IMR-90 (cell line): Measurements from ENCODE around the gene RAPGEF2. TPM values are rescaled to one million over a fixed set of nuclear protein-coding genes. Genes with fewer than 3 reads are reported as not detected.

Experiments used
- ATAC-seq: fragments of 200-7000 bp; cut with Tn5 transposase; 2 replicates; pipeline ENCODE4 v1.9.1; 2020; ENCODE audit warnings: low read depth, mild to moderate bottlenecking, moderate library complexity
- BruUV-seq: library from RNA; stranded (reverse); fragments of 400-500 nt; replicated peaks from 2 replicates; lab custom pipeline; 2021; lab: Mats Ljungman, UMichigan
- CTCF ChIA-PET: fragments of 300-600 bp; formaldehyde crosslinking; extraction: SDS; loops from one replicate; lab custom pipeline; 2021; ENCODE audit warnings: antibody characterized with exemption; lab: Yijun Ruan, JAX
- POLR2A ChIA-PET: fragments of 300-600 bp; sonication (Branson Sonifier 250); formaldehyde crosslinking; loops from one replicate; lab custom pipeline; 2022; ENCODE audit warnings: antibody characterized with exemption; ENCODE audit not compliant: unreplicated experiment; lab: Charles Lee
- DNase-seq: peaks from one replicate; pipeline ENCODE4 v3.0.0; 2013
- H2AFZ ChIP-seq: replicated peaks from 2 replicates; pipeline ENCODE3; 2013; ENCODE audit warnings: low read length, mild to moderate bottlenecking; ENCODE audit not compliant: poor library complexity
- H2AK5ac ChIP-seq: 2 replicates; pipeline ENCODE4 v1.6.1; 2013; ENCODE audit warnings: low read depth, low read length, inconsistent platforms
- H2AK9ac ChIP-seq: replicated peaks from 2 replicates; pipeline ENCODE3; 2013; ENCODE audit warnings: mild to moderate bottlenecking, low read depth, low read length, moderate library complexity; ENCODE audit not compliant: poor library complexity
- H2BK120ac ChIP-seq: 2 replicates; pipeline ENCODE4 v1.6.1; 2013; ENCODE audit warnings: low read depth, low read length, inconsistent platforms
- H2BK15ac ChIP-seq: 3 replicates; pipeline ENCODE4 v1.6.1; 2013; ENCODE audit warnings: low read depth, low read length, inconsistent platforms
- H2BK20ac ChIP-seq: 2 replicates; pipeline ENCODE4 v1.6.1; 2013; ENCODE audit warnings: low read depth, mild to moderate bottlenecking, inconsistent platforms, low read length, moderate library complexity
- H2BK5ac ChIP-seq: 2 replicates; pipeline ENCODE4 v1.6.1; 2013; ENCODE audit warnings: mild to moderate bottlenecking, low read depth, low read length, inconsistent platforms; ENCODE audit not compliant: poor library complexity, severe bottlenecking
- H3K14ac ChIP-seq: replicated peaks from 2 replicates; pipeline ENCODE4 v1.6.1; 2013; ENCODE audit warnings: low read depth, low read length, inconsistent platforms
- H3K18ac ChIP-seq: 2 replicates; pipeline ENCODE4 v1.6.1; 2013; ENCODE audit warnings: low read depth, low read length, control low read depth
- H3K23ac ChIP-seq: 2 replicates; pipeline ENCODE4 v1.6.1; 2013; ENCODE audit warnings: low read depth, low read length, inconsistent platforms
- H3K27ac ChIP-seq: 2 replicates; pipeline ENCODE4 v1.5.1; 2013; ENCODE audit warnings: mild to moderate bottlenecking, control low read depth, low read length; ENCODE audit not compliant: insufficient read depth
- H3K27me3 ChIP-seq: 2 replicates; pipeline ENCODE4 v1.6.1; 2013; ENCODE audit warnings: low read length; ENCODE audit not compliant: control insufficient read depth, insufficient read depth
- H3K36me3 ChIP-seq: 2 replicates; pipeline ENCODE4 v1.6.1; 2013; ENCODE audit warnings: low read length, mixed read lengths; ENCODE audit not compliant: control insufficient read depth, insufficient read depth
- H3K4ac ChIP-seq: 2 replicates; pipeline ENCODE4 v1.6.1; 2013; ENCODE audit warnings: low read depth, low read length, inconsistent platforms
- H3K4me1 ChIP-seq: 2 replicates; pipeline ENCODE4 v1.6.1; 2013; ENCODE audit warnings: low read length, mixed read lengths; ENCODE audit not compliant: control insufficient read depth, insufficient read depth
- H3K4me2 ChIP-seq: 2 replicates; pipeline ENCODE4 v1.6.1; 2013; ENCODE audit warnings: low read depth, mild to moderate bottlenecking, control low read depth, low read length, moderate library complexity
- H3K4me3 ChIP-seq: 2 replicates; pipeline ENCODE4 v1.5.1; 2013; ENCODE audit warnings: low read depth, mild to moderate bottlenecking, control low read depth, low read length, moderate library complexity; ENCODE audit not compliant: insufficient read depth
- H3K56ac ChIP-seq: 2 replicates; pipeline ENCODE4 v1.6.1; 2013; ENCODE audit warnings: low read length, inconsistent platforms; ENCODE audit not compliant: insufficient read depth; ENCODE audit errors: extremely low read depth
- H3K79me1 ChIP-seq, 2 experiments: 2 replicates each; pipeline ENCODE4 v1.6.1; 2013; ENCODE audit warnings: low read length in 2 of 2, inconsistent platforms in 1 of 2, low read depth in 1 of 2
- H3K9ac ChIP-seq: 2 replicates; pipeline ENCODE4 v1.6.1; 2013; ENCODE audit warnings: low read depth, low read length, control low read depth
- H3K9me1 ChIP-seq: 2 replicates; pipeline ENCODE4 v1.6.1; 2013; ENCODE audit warnings: low read length, inconsistent platforms; ENCODE audit not compliant: insufficient read depth
- H3K9me3 ChIP-seq: 2 replicates; pipeline ENCODE4 v1.6.1; 2013; ENCODE audit warnings: low read length; ENCODE audit not compliant: control insufficient read depth, insufficient read depth
- H4K20me1 ChIP-seq: 2 replicates; pipeline ENCODE4 v1.6.1; 2013; ENCODE audit warnings: low read length, inconsistent platforms; ENCODE audit not compliant: insufficient read depth
- H4K5ac ChIP-seq: 2 replicates; pipeline ENCODE4 v1.6.1; 2013; ENCODE audit warnings: mild to moderate bottlenecking, low read depth, low read length, control low read depth
- H4K8ac ChIP-seq, 2 experiments: 2 replicates each; pipeline ENCODE4 v1.6.1; 2013; ENCODE audit warnings: low read depth in 2 of 2, low read length in 2 of 2, control low read depth in 1 of 2, inconsistent platforms in 1 of 2
- H4K91ac ChIP-seq: 2 replicates; pipeline ENCODE4 v1.6.1; 2013; ENCODE audit warnings: low read depth, low read length, inconsistent platforms; ENCODE audit not compliant: insufficient read depth
- BHLHE40 ChIP-seq: fragments of 150-350 bp; IDR thresholded peaks from 2 replicates; pipeline ENCODE4 v1.6.1; 2016; ENCODE audit warnings: mild to moderate bottlenecking, low read depth, low read length
- CEBPB ChIP-seq: IDR thresholded peaks from 2 replicates; pipeline ENCODE4 v1.6.1; 2012; ENCODE audit warnings: low read depth, low read length, improper control_type of control experiment
- CHD1 ChIP-seq: IDR thresholded peaks from 2 replicates; pipeline ENCODE4 v1.6.1; 2012; ENCODE audit warnings: low read depth, low read length, improper control_type of control experiment
- FOS ChIP-seq: fragments of 150-350 bp; IDR thresholded peaks from 2 replicates; pipeline ENCODE4 v1.6.1; 2016; ENCODE audit warnings: low read depth, low read length
- MAFK ChIP-seq: IDR thresholded peaks from 2 replicates; pipeline ENCODE4 v1.6.1; 2012; ENCODE audit warnings: low read depth, low read length, improper control_type of control experiment
- MAZ ChIP-seq: IDR thresholded peaks from 2 replicates; pipeline ENCODE4 v1.6.1; 2012; ENCODE audit warnings: low read depth, mild to moderate bottlenecking, low read length, improper control_type of control experiment, moderate library complexity, borderline replicate concordance
- MXI1 ChIP-seq: IDR thresholded peaks from 2 replicates; pipeline ENCODE4 v1.6.1; 2012; ENCODE audit warnings: low read depth, mild to moderate bottlenecking, low read length, moderate library complexity, borderline replicate concordance
- NFE2L2 ChIP-seq: fragments of 150-350 bp; IDR thresholded peaks from 2 replicates; pipeline ENCODE4 v1.6.1; 2016; ENCODE audit warnings: low read depth, mild to moderate bottlenecking, low read length
- POLR2A ChIP-seq: IDR thresholded peaks from 2 replicates; pipeline ENCODE4 v1.6.1; 2012; ENCODE audit warnings: mild to moderate bottlenecking, low read depth, low read length
- RAD21 ChIP-seq: IDR thresholded peaks from 2 replicates; pipeline ENCODE4 v1.6.1; 2012; ENCODE audit warnings: low read length, improper control_type of control experiment
- RCOR1 ChIP-seq: IDR thresholded peaks from 2 replicates; pipeline ENCODE4 v1.6.1; 2012; ENCODE audit warnings: mild to moderate bottlenecking, low read length, improper control_type of control experiment; ENCODE audit not compliant: insufficient replicate concordance
- RFX5 ChIP-seq: IDR thresholded peaks from 2 replicates; pipeline ENCODE4 v1.8.0; 2012; ENCODE audit warnings: low read depth, mild to moderate bottlenecking, low read length, moderate library complexity
- SMC3 ChIP-seq: fragments of 150-350 bp; IDR thresholded peaks from 2 replicates; pipeline ENCODE4 v1.6.1; 2016; ENCODE audit warnings: low read depth, mild to moderate bottlenecking, antibody characterized with exemption, low read length, moderate library complexity
- WGBS, 2 experiments: methylation state at CpG; one replicate each; pipeline versions ENCODE4 v1.1.5 to v1.1.7; 2013; ENCODE audit warnings: missing lambda C conversion rate in 2 of 2; ENCODE audit not compliant: insufficient read length in 1 of 2; ENCODE audit errors: extremely low coverage in 2 of 2; 5-methylcytosine and 5-hydroxymethylcytosine counted together
- dilution Hi-C: fragments of 300-500 bp; cut with HindIII; formaldehyde crosslinking; loops from one replicate; pipeline ENCODE4 v1.14.3; 2018; ENCODE audit warnings: low sequenced_read_pairs; ENCODE audit not compliant: unreplicated experiment
- in situ Hi-C: fragments of 300-500 bp; cut with MboI; formaldehyde crosslinking; loops from 3 replicates; pipeline ENCODE4 v1.14.3; 2019; ENCODE audit warnings: low sequenced_read_pairs, inconsistent platforms, mixed read lengths
- intact Hi-C: fragments of 100-400 bp; cut with micrococcal nuclease; formaldehyde crosslinking; loops from 2 replicates; pipeline ENCODE4 v1.10.0; 2022
- polyA plus RNA-seq, 3 experiments: library from polyadenylated mRNA; depleted of rRNA; stranded (reverse); fragments of >200 nt; gene quantifications; 2 replicates each; pipeline ENCODE4 v1.2.3, GENCODE V29; 2012; ENCODE audit warnings: low replicate concordance in 1 of 3
- total RNA-seq: library from RNA; depleted of rRNA; stranded (reverse); fragments of >200 nt; gene quantifications from 2 replicates; pipeline ENCODE4 v1.2.3, GENCODE V29; 2012
- TF ChIP-seq, protein P1 (sequence below): fragments of 150-350 bp; IDR thresholded peaks from 2 replicates; pipeline ENCODE4 v1.6.1; 2016; ENCODE audit warnings: low read depth, mild to moderate bottlenecking, low read length, moderate library complexity, borderline replicate concordance
- TF ChIP-seq, protein P2 (sequence below): fragments of 150-350 bp; IDR thresholded peaks from 2 replicates; pipeline ENCODE4 v1.6.1; 2017; ENCODE audit warnings: mild to moderate bottlenecking, antibody characterized with exemption, low read length, low read depth
- TF ChIP-seq, protein P3 (sequence below): conservative IDR thresholded peaks from 2 replicates; pipeline ENCODE4 v1.5.1; 2012; ENCODE audit warnings: mild to moderate bottlenecking, low read depth, low read length, improper control_type of control experiment

RAPGEF2 gene
- total and polyA plus RNA-seq, 2 of the 4 experiments (the other 2 are of a cell fraction), result 27.6 to 109 TPM

DNA sequence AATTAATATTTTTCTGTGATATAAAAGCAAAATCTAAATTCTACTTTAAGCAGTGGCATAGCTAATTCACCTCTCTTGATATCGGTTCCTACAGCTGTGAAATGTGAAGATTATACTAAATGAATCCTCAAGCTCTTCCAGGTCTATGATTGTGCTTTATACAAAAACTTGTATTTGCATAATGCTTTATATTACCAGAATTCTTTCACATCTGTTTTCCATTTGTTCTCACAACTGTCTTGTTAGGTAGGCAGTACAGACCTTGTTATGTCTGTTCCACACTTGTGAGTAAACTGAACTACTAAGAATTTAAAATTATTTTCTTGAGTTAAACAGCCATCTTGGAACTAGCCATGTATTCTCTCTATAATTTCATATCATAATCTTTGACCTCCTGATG, 184.9 kb downstream of the RAPGEF2 start:
- Histone ChIP-seq H3K79me1 (peaks cover 32 to 51% of the 10 kb centered on the region in 2 experiments), H2BK5ac (no peak overlapping the region), H2BK15ac (no peak overlapping the region), H2BK20ac (no peak overlapping the region), H4K91ac (no peak overlapping the region), H4K5ac (no peak overlapping the region), H3K4ac (no peak overlapping the region), H3K56ac (no peak overlapping the region), H3K4me3 (no peak overlapping the region), H3K14ac (no peak overlapping the region), H3K9ac (no peak overlapping the region), H2AK9ac (no peak overlapping the region), H3K27me3 (no peaks in the 10 kb centered on the region), H3K23ac (no peak overlapping the region), H3K4me2 (no peak overlapping the region), H4K20me1 (peaks cover 6% of the 10 kb centered on the region; the same call in 1 of the 2 replicates), H2AFZ (no peak overlapping the region), H3K9me1 (peaks cover 12% of the 10 kb centered on the region), H2AK5ac (no peak overlapping the region), H2BK120ac (no peak overlapping the region), H3K4me1 (peaks cover 17% of the 10 kb centered on the region), H3K36me3 (no peaks in the 10 kb centered on the region; the same call in 1 of the 2 replicates), H3K18ac (no peak overlapping the region), H3K27ac (no peak overlapping the region), H4K8ac (no peak overlapping the region), H3K9me3 (no peaks in the 10 kb centered on the region)
- dilution Hi-C loops, result no loop called here
- BruUV-seq, result no TSS peak
- WGBS, 2 experiments, result no CpG with 5 or more reads among the region's 1 CpG
- ChIA-PET CTCF (no interaction called here), POLR2A (no interaction called here)
- intact Hi-C loops, result no loop called here
- DNase-seq, result no peak
- ATAC-seq, result no peak
- in situ Hi-C loops, result no loop called here
- no peak for TF ChIP-seq FOS
- TF ChIP-seq MAZ, result no peak
- no peak for TF ChIP-seq CHD1
- TF ChIP-seq SMC3, result no peak
- no peak for TF ChIP-seq CEBPB
- TF ChIP-seq RFX5, result no peak
- no peak for TF ChIP-seq BHLHE40
- TF ChIP-seq RAD21, result no peak
- no peak for TF ChIP-seq MXI1
- TF ChIP-seq MAFK, result no peak
- no peak for TF ChIP-seq RCOR1
- no peak for TF ChIP-seq POLR2A
- TF ChIP-seq, protein P1, sequence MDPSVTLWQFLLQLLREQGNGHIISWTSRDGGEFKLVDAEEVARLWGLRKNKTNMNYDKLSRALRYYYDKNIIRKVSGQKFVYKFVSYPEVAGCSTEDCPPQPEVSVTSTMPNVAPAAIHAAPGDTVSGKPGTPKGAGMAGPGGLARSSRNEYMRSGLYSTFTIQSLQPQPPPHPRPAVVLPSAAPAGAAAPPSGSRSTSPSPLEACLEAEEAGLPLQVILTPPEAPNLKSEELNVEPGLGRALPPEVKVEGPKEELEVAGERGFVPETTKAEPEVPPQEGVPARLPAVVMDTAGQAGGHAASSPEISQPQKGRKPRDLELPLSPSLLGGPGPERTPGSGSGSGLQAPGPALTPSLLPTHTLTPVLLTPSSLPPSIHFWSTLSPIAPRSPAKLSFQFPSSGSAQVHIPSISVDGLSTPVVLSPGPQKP, result no peak
- TF ChIP-seq, protein P2, sequence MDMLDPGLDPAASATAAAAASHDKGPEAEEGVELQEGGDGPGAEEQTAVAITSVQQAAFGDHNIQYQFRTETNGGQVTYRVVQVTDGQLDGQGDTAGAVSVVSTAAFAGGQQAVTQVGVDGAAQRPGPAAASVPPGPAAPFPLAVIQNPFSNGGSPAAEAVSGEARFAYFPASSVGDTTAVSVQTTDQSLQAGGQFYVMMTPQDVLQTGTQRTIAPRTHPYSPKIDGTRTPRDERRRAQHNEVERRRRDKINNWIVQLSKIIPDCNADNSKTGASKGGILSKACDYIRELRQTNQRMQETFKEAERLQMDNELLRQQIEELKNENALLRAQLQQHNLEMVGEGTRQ, result no peak
- no peak for TF ChIP-seq NFE2L2
- TF ChIP-seq, protein P3, sequence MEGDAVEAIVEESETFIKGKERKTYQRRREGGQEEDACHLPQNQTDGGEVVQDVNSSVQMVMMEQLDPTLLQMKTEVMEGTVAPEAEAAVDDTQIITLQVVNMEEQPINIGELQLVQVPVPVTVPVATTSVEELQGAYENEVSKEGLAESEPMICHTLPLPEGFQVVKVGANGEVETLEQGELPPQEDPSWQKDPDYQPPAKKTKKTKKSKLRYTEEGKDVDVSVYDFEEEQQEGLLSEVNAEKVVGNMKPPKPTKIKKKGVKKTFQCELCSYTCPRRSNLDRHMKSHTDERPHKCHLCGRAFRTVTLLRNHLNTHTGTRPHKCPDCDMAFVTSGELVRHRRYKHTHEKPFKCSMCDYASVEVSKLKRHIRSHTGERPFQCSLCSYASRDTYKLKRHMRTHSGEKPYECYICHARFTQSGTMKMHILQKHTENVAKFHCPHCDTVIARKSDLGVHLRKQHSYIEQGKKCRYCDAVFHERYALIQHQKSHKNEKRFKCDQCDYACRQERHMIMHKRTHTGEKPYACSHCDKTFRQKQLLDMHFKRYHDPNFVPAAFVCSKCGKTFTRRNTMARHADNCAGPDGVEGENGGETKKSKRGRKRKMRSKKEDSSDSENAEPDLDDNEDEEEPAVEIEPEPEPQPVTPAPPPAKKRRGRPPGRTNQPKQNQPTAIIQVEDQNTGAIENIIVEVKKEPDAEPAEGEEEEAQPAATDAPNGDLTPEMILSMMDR, result no peak
